ENCODE measurements around the gene TMC1.

The TMC1 gene

DNA sequence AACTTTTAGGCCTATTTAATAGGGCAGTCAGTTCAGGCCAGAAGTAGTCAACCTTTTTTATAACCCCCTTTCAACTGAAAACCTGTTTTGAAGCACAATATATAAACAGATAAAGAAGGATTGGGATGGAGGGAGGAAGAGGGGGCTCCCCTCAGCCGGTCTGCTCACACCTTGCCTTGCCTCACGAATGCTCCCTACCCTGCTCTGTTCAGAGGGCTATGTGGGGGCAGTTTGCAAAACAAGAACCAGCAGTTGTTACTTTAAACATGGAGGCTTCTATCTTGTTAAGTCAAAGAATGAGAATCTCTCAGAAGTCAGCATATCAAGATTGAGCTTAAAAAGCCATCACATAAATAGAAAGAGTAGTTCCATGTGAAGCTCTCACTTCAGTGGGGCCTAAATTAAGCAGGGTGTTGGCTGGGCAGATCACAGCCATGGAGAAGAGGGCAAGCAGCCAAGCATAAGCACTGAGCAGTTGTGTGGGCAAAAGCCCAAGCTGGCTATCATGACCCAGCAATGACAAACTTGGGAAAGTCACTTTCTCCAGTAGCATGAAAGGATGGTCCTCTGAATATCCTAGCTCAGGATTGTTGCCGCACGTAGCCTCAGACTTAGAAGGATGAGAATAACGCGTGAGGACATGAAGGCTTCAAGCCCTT lies 360.8 kb downstream of the TMC1 start:
- Histone ChIP-seq H3K27ac (ENCODE audit: low read length) (no peak overlapping the region), H3K36me3 (ENCODE audit: control insufficient read depth, insufficient read depth, low read length) (no peaks in the 10 kb centered on the region), H3K9me3 (ENCODE audit: control insufficient read depth, insufficient read depth, low read length) (no peaks in the 10 kb centered on the region; the same call in 1 of the 2 replicates), H3K27me3 (ENCODE audit: control insufficient read depth, insufficient read depth, low read length) (no peaks in the 10 kb centered on the region), H3K4me3 (ENCODE audit: low read length) (no peak overlapping the region), H3K4me1 (ENCODE audit: control insufficient read depth, insufficient read depth, low read length) (no peaks in the 10 kb centered on the region)
- no peak for DNase-seq (ENCODE audit: low read depth, low spot score)
- no CpG with 5 or more reads among the region's 6 CpGs for WGBS (ENCODE audit: insufficient coverage, insufficient read length)

DNA sequence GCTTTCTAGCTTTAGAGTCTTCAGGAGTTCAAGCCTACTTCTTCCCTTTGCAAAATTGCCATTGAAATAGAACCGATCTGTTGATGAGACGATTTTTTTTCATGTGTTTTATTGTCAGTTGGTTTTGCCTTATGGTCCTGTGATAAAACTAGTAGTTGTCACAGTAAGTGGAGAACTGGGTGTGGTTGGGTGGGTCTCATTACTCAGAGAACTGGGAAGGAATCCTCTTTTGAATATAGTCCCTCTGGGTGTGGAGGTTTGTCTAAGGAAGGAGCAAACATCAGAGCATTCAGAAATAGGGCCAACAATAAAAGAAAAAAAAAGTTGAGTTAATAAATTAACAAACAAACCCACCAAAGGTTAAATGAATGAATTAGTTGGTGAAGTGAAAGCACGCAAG lies 362.5 kb downstream of the TMC1 start:
- Histone ChIP-seq H3K9me3 (ENCODE audit: control insufficient read depth, insufficient read depth, low read length) (no peaks in the 10 kb centered on the region; the same call in 1 of the 2 replicates), H3K36me3 (ENCODE audit: control insufficient read depth, insufficient read depth, low read length) (no peaks in the 10 kb centered on the region), H3K4me3 (ENCODE audit: low read length) (no peak overlapping the region), H3K27ac (ENCODE audit: low read length) (no peak overlapping the region), H3K4me1 (ENCODE audit: control insufficient read depth, insufficient read depth, low read length) (no peaks in the 10 kb centered on the region), H3K27me3 (ENCODE audit: control insufficient read depth, insufficient read depth, low read length) (no peaks in the 10 kb centered on the region)
- no CpG with 5 or more reads among the region's 3 CpGs for WGBS (ENCODE audit: insufficient coverage, insufficient read length)
- DNase-seq (ENCODE audit: low read depth, low spot score): no peak

DNA sequence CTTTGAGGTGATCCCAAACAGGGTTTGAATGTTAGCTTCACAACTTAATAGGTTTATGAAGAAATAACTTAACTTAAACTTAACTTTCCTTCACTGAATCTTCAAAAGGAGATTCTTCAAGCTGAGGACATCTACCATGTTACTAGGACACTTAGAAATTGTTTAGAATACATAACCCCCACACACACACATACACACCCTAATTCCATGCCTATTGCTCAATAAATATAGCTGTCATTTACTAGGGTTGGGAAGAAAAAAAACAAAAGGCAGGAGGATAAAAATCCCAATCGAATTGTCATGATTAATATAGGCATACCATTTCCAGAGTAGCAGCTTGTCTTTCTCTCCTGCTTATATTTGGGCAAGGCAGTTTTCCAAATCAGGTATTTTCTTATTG lies 363.1 kb downstream of the TMC1 start:
- WGBS (ENCODE audit: insufficient coverage, insufficient read length): no CpG with 5 or more reads among the region's 1 CpG
- Histone ChIP-seq H3K36me3 (ENCODE audit: control insufficient read depth, insufficient read depth, low read length) (no peaks in the 10 kb centered on the region), H3K27me3 (ENCODE audit: control insufficient read depth, insufficient read depth, low read length) (no peaks in the 10 kb centered on the region)

More for the DNA sequence above, 363.1 kb downstream of the TMC1 start:
- Histone ChIP-seq H3K4me1 (ENCODE audit: control insufficient read depth, insufficient read depth, low read length) (no peaks in the 10 kb centered on the region), H3K4me3 (ENCODE audit: low read length) (no peak overlapping the region), H3K9me3 (ENCODE audit: control insufficient read depth, insufficient read depth, low read length) (no peaks in the 10 kb centered on the region; the same call in 1 of the 2 replicates), H3K27ac (ENCODE audit: low read length) (no peak overlapping the region)
- DNase-seq (ENCODE audit: low read depth, low spot score): no peak
